ENCODE measurements around the gene CATSPERB. TPM values are rescaled to one million over a fixed set of nuclear protein-coding genes. Genes with fewer than 3 reads are reported as not detected.

Gene CATSPERB
- total and polyA plus RNA-seq, 10 of the 15 experiments (the other 5 are each of a cell fraction or from before 2014, with no cell fraction given), result not detected

DNA sequence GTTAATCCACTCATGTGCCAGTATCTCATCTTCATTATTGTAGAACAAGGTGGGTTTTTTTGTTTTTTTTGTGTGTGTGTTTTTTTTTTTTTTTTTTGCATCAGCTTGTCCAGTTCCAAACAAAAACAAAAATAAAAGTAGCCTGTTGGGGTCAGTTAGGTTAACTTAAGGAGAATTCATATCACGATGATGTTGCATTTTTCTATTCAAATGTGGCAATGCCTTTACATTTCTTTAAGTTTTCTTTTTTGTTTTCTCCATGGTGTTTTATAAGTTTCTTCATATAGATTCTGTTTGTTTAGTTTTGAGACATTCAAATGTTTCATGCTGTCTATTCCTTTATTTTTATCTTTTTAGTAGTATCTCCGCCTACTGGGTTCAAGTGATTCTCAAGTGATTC, 16.2 kb upstream of the CATSPERB start:
- no peaks in the 10 kb centered on the region for H4K20me1 ChIP-seq (ENCODE audit: control insufficient read depth, insufficient read depth)
- SMC1A ChIA-PET (ENCODE audit: uncharacterized antibody, unreplicated experiment), result no interaction called here
- no peaks in the 10 kb centered on the region for H3K4me1 ChIP-seq (ENCODE audit: control insufficient read depth, insufficient read depth, low read length)
- DNase-seq (ENCODE audit: low read depth, low spot score) (no peak), ATAC-seq (no peak), FAIRE-seq (no peak)
- no TSS peak for BruUV-seq (replicated peaks)
- no peaks in the 10 kb centered on the region for H3K79me2 ChIP-seq (ENCODE audit: control insufficient read depth, insufficient read depth, low read length)
- H3K9ac ChIP-seq (ENCODE audit: control insufficient read depth, insufficient read depth, low read length), result no peak overlapping the region
- CTCF ChIA-PET, result no interaction called here
- no peak overlapping the region for H2AFZ ChIP-seq (ENCODE audit: control insufficient read depth, low read depth, low read length)
- POLR2A ChIA-PET, result no interaction called here
- no peak overlapping the region for H3K4me3 ChIP-seq
- no peak overlapping the region for H3K27ac ChIP-seq (ENCODE audit: control insufficient read depth, insufficient read depth)
- no peak overlapping the region for H3K4me2 ChIP-seq (ENCODE audit: control insufficient read depth, insufficient read depth)
- H3K36me3 ChIP-seq (ENCODE audit: control insufficient read depth in 2 of 2, insufficient read depth in 2 of 2, low read length in 1 of 2), result no peaks in the 10 kb centered on the region
- in situ Hi-C loops (cut with MboI), result no loop called here
- TF ChIP-seq POLR2A (IDR thresholded peaks at IDR 0.05; ENCODE audit: low read depth, low read length), result no peak
- TF ChIP-seq, protein P1, sequence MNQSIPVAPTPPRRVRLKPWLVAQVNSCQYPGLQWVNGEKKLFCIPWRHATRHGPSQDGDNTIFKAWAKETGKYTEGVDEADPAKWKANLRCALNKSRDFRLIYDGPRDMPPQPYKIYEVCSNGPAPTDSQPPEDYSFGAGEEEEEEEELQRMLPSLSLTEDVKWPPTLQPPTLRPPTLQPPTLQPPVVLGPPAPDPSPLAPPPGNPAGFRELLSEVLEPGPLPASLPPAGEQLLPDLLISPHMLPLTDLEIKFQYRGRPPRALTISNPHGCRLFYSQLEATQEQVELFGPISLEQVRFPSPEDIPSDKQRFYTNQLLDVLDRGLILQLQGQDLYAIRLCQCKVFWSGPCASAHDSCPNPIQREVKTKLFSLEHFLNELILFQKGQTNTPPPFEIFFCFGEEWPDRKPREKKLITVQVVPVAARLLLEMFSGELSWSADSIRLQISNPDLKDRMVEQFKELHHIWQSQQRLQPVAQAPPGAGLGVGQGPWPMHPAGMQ (IDR thresholded peaks at IDR 0.05; ENCODE audit: borderline replicate concordance), result no peak
- TF ChIP-seq, protein P2, sequence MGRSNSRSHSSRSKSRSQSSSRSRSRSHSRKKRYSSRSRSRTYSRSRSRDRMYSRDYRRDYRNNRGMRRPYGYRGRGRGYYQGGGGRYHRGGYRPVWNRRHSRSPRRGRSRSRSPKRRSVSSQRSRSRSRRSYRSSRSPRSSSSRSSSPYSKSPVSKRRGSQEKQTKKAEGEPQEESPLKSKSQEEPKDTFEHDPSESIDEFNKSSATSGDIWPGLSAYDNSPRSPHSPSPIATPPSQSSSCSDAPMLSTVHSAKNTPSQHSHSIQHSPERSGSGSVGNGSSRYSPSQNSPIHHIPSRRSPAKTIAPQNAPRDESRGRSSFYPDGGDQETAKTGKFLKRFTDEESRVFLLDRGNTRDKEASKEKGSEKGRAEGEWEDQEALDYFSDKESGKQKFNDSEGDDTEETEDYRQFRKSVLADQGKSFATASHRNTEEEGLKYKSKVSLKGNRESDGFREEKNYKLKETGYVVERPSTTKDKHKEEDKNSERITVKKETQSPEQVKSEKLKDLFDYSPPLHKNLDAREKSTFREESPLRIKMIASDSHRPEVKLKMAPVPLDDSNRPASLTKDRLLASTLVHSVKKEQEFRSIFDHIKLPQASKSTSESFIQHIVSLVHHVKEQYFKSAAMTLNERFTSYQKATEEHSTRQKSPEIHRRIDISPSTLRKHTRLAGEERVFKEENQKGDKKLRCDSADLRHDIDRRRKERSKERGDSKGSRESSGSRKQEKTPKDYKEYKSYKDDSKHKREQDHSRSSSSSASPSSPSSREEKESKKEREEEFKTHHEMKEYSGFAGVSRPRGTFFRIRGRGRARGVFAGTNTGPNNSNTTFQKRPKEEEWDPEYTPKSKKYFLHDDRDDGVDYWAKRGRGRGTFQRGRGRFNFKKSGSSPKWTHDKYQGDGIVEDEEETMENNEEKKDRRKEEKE (IDR thresholded peaks at IDR 0.05), result no peak
- TF ChIP-seq SP1 (IDR thresholded peaks at IDR 0.05; ENCODE audit: low read depth, low read length), result no peak
- TF ChIP-seq, protein P3, sequence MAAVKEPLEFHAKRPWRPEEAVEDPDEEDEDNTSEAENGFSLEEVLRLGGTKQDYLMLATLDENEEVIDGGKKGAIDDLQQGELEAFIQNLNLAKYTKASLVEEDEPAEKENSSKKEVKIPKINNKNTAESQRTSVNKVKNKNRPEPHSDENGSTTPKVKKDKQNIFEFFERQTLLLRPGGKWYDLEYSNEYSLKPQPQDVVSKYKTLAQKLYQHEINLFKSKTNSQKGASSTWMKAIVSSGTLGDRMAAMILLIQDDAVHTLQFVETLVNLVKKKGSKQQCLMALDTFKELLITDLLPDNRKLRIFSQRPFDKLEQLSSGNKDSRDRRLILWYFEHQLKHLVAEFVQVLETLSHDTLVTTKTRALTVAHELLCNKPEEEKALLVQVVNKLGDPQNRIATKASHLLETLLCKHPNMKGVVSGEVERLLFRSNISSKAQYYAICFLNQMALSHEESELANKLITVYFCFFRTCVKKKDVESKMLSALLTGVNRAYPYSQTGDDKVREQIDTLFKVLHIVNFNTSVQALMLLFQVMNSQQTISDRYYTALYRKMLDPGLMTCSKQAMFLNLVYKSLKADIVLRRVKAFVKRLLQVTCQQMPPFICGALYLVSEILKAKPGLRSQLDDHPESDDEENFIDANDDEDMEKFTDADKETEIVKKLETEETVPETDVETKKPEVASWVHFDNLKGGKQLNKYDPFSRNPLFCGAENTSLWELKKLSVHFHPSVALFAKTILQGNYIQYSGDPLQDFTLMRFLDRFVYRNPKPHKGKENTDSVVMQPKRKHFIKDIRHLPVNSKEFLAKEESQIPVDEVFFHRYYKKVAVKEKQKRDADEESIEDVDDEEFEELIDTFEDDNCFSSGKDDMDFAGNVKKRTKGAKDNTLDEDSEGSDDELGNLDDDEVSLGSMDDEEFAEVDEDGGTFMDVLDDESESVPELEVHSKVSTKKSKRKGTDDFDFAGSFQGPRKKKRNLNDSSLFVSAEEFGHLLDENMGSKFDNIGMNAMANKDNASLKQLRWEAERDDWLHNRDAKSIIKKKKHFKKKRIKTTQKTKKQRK (IDR thresholded peaks at IDR 0.05; ENCODE audit: low read depth, low read length), result no peak
- TF ChIP-seq, protein P4, sequence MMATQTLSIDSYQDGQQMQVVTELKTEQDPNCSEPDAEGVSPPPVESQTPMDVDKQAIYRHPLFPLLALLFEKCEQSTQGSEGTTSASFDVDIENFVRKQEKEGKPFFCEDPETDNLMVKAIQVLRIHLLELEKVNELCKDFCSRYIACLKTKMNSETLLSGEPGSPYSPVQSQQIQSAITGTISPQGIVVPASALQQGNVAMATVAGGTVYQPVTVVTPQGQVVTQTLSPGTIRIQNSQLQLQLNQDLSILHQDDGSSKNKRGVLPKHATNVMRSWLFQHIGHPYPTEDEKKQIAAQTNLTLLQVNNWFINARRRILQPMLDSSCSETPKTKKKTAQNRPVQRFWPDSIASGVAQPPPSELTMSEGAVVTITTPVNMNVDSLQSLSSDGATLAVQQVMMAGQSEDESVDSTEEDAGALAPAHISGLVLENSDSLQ (IDR thresholded peaks at IDR 0.05), result no peak
- TF ChIP-seq STAT1 (conservative IDR thresholded peaks at IDR 0.05), result no peak
- TF ChIP-seq RAD51 (IDR thresholded peaks at IDR 0.05), result no peak
- no peak for TF ChIP-seq DPF2 (IDR thresholded peaks at IDR 0.05)
- TF ChIP-seq, protein P5, sequence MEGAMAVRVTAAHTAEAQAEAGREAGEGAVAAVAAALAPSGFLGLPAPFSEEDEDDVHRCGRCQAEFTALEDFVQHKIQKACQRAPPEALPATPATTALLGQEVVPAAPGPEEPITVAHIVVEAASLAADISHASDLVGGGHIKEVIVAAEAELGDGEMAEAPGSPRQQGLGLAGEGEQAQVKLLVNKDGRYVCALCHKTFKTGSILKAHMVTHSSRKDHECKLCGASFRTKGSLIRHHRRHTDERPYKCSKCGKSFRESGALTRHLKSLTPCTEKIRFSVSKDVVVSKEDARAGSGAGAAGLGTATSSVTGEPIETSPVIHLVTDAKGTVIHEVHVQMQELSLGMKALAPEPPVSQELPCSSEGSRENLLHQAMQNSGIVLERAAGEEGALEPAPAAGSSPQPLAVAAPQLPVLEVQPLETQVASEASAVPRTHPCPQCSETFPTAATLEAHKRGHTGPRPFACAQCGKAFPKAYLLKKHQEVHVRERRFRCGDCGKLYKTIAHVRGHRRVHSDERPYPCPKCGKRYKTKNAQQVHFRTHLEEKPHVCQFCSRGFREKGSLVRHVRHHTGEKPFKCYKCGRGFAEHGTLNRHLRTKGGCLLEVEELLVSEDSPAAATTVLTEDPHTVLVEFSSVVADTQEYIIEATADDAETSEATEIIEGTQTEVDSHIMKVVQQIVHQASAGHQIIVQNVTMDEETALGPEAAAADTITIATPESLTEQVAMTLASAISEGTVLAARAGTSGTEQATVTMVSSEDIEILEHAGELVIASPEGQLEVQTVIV (IDR thresholded peaks at IDR 0.05; ENCODE audit: borderline replicate concordance, partially characterized antibody), result no peak
- no peak for TF ChIP-seq SUPT20H (IDR thresholded peaks at IDR 0.05; ENCODE audit: borderline replicate concordance, control insufficient read depth, low read depth, low read length)
- no peak for TF ChIP-seq SPI1 (IDR thresholded peaks at IDR 0.05; ENCODE audit: borderline replicate concordance, insufficient read depth, low read depth, low read length)
- RAD21 ChIA-PET (ENCODE audit: unreplicated experiment), result no interaction called here
- no peaks in the 10 kb centered on the region for H3K9me3 ChIP-seq (replicated peaks; ENCODE audit: control insufficient read depth, insufficient read depth, low read length)
- intact Hi-C loops (cut with micrococcal nuclease; ENCODE audit: unreplicated experiment), result no loop called here
- H3K27me3 ChIP-seq (replicated peaks in 1 of 2; ENCODE audit: control insufficient read depth in 2 of 2, insufficient read depth in 2 of 2, low read length in 1 of 2), result no peaks in the 10 kb centered on the region
- 43% methylated on average over 2 of the region's 2 CpGs for WGBS (ENCODE audit: insufficient coverage, insufficient replicate concordance, low lambda C conversion rate, missing lambda C conversion rate)

Data from GM12878 (cell line).